Activated T-cell treated with anti-CD3 and anti-CD28 coated beads, Interleukin-2, amount 50 U/mL, for 72 hours (primary cell): ENCODE data around the gene SESN3. TPM values are rescaled to one million over a fixed set of nuclear protein-coding genes. Genes with fewer than 3 reads are reported as not detected.
A peak's percentile ranks its signal among the peaks of the same experiment; 100 is the strongest.
"Not testable (repeated sequence)": the region's sequence is repeated elsewhere in the genome, so short reads cannot be mapped to it uniquely, and the experiment has no call there.

Experiments used
- ATAC-seq, 2 donors: fragments of 150-1000 bp; cut with Tn5 transposase; replicated peaks in 1 of 2; 2 replicates each; pipeline ENCODE4 v1.10.0; 2021; ENCODE audit warnings: moderate library complexity in 2 of 2, mild to moderate bottlenecking in 1 of 2
- DNase-seq, 2 donors: peaks; one replicate each; pipeline ENCODE4 v3.0.0; 2021 to 2022; ENCODE audit warnings: mixed read lengths in 1 of 2
- H3K27ac Mint-ChIP-seq: one replicate; pipeline ENCODE4 v1.8.0; 2022; ENCODE audit warnings: mild to moderate bottlenecking, moderate library complexity, mixed read lengths
- H3K27me3 Mint-ChIP-seq: one replicate; pipeline ENCODE4 v1.8.0; 2022; ENCODE audit warnings: low read depth, mixed read lengths
- H3K36me3 Mint-ChIP-seq, 2 donors: one replicate each; pipeline ENCODE4 v1.8.0; 2022; ENCODE audit warnings: mixed read lengths in 2 of 2, mild to moderate bottlenecking in 1 of 2; ENCODE audit not compliant: insufficient read depth in 2 of 2
- H3K4me1 Mint-ChIP-seq: one replicate; pipeline ENCODE4 v1.8.0; 2022; ENCODE audit warnings: low read depth, mixed read lengths
- H3K4me3 Mint-ChIP-seq, 2 donors: one replicate each; pipeline ENCODE4 v1.8.0; 2022; ENCODE audit warnings: mild to moderate bottlenecking in 2 of 2, mixed read lengths in 2 of 2, moderate library complexity in 2 of 2
- H3K9me3 Mint-ChIP-seq, 2 donors: one replicate each; pipeline ENCODE4 v1.8.0; 2022; ENCODE audit warnings: mixed read lengths in 2 of 2
- total RNA-seq, 2 donors: library from RNA; stranded (reverse); gene quantifications; one replicate each; pipeline ENCODE4 v1.2.3, GENCODE V29; 2022

The SESN3 gene
- total RNA-seq = 10 to 100 TPM; 13.7 to 15.6 TPM

- Mint-ChIP-seq H3K27me3 (no peaks in the 10 kb centered on the region), H3K27ac (peak within 1 kb of the TSS; percentile 83), H3K36me3 (peaks cover 0 to 3% of the 10 kb centered on the region in 2 donors), H3K4me1 (peaks cover 34% of the 10 kb centered on the region), H3K4me3 (peak within 1 kb of the TSS in 1 of 2 donors; percentile 92), H3K9me3 (no peaks in the 10 kb centered on the region)
- DNase-seq (peak; percentile 99), ATAC-seq (peak; percentile 91 to 93)
Observed at GRCh38 chr11:95231127-95231880, at the start of gene SESN3. SESN3 (minus strand) TSS chr11:95231202; CDS start chr11:95230860, 342 bp downstream.

- no peak overlapping the region for H3K4me3 Mint-ChIP-seq
- H3K27me3 Mint-ChIP-seq = peaks cover 6% of the 10 kb centered on the region
- no peaks in the 10 kb centered on the region for H3K9me3 Mint-ChIP-seq
- ATAC-seq (no peak), DNase-seq (no peak)
- no peaks in the 10 kb centered on the region for H3K36me3 Mint-ChIP-seq
- peaks cover 10% of the 10 kb centered on the region for H3K4me1 Mint-ChIP-seq
- no peak overlapping the region for H3K27ac Mint-ChIP-seq
Observed at GRCh38 chr11:95279921-95280868, 49.2 kb upstream of the SESN3 start.

- no peak overlapping the region for H3K27ac Mint-ChIP-seq
- H3K36me3 Mint-ChIP-seq = no peaks in the 10 kb centered on the region
- DNase-seq (no peak), ATAC-seq (no peak)
- no peaks in the 10 kb centered on the region for H3K9me3 Mint-ChIP-seq
- no peak overlapping the region for H3K4me3 Mint-ChIP-seq
- no peaks in the 10 kb centered on the region for H3K4me1 Mint-ChIP-seq
- H3K27me3 Mint-ChIP-seq = peaks cover 6% of the 10 kb centered on the region
Observed at GRCh38 chr11:95277868-95278267, 46.9 kb upstream of the SESN3 start.

- Mint-ChIP-seq H3K36me3 (no peaks in the 10 kb centered on the region), H3K27ac (no peak overlapping the region), H3K27me3 (peaks cover 6% of the 10 kb centered on the region), H3K4me3 (no peak overlapping the region), H3K9me3 (no peaks in the 10 kb centered on the region), H3K4me1 (no peaks in the 10 kb centered on the region)
- no peak for DNase-seq
- no peak for ATAC-seq
Observed at GRCh38 chr11:95276139-95276538, 45.1 kb upstream of the SESN3 start.

GRCh38 chr11:95273618-95274017, 42.6 kb upstream of the SESN3 start:
- H3K9me3 Mint-ChIP-seq, H3K36me3 Mint-ChIP-seq, H3K27me3 Mint-ChIP-seq: not testable (repeated sequence)

GRCh38 chr11:95269036-95269819, 38.2 kb upstream of the SESN3 start:
- H3K9me3 Mint-ChIP-seq = no peaks in the 10 kb centered on the region
- H3K4me3 Mint-ChIP-seq = no peak overlapping the region
- ATAC-seq (no peak), DNase-seq (no peak)
- H3K36me3 Mint-ChIP-seq = no peaks in the 10 kb centered on the region
- no peaks in the 10 kb centered on the region for H3K4me1 Mint-ChIP-seq
- H3K27ac Mint-ChIP-seq = no peak overlapping the region
- no peaks in the 10 kb centered on the region for H3K27me3 Mint-ChIP-seq

More at GRCh38 chr11:95273618-95274017, 42.6 kb upstream of the SESN3 start:
- ATAC-seq, H3K4me1 Mint-ChIP-seq, DNase-seq, H3K4me3 Mint-ChIP-seq, H3K27ac Mint-ChIP-seq: not testable (repeated sequence)

GRCh38 chr11:95268391-95268790, 37.4 kb upstream of the SESN3 start:
- Mint-ChIP-seq H3K27me3 (no peaks in the 10 kb centered on the region), H3K36me3 (no peaks in the 10 kb centered on the region), H3K9me3 (no peaks in the 10 kb centered on the region), H3K4me3 (no peak overlapping the region), H3K4me1 (peaks cover 5% of the 10 kb centered on the region), H3K27ac (no peak overlapping the region)
- no peak for ATAC-seq
- DNase-seq = no peak

- Mint-ChIP-seq H3K4me1 (peaks cover 7% of the 10 kb centered on the region), H3K27ac (no peak overlapping the region), H3K9me3 (no peaks in the 10 kb centered on the region), H3K36me3 (no peaks in the 10 kb centered on the region), H3K4me3 (no peak overlapping the region), H3K27me3 (no peaks in the 10 kb centered on the region)
- no peak for DNase-seq
- no peak for ATAC-seq
Observed at GRCh38 chr11:95267601-95268213, 36.7 kb upstream of the SESN3 start.

GRCh38 chr11:95266751-95267374, 35.9 kb upstream of the SESN3 start:
- H3K36me3 Mint-ChIP-seq = no peaks in the 10 kb centered on the region
- H3K9me3 Mint-ChIP-seq = no peaks in the 10 kb centered on the region
- no peak for ATAC-seq
- no peak for DNase-seq
- no peak overlapping the region for H3K27ac Mint-ChIP-seq
- no peak overlapping the region for H3K4me3 Mint-ChIP-seq
- no peaks in the 10 kb centered on the region for H3K27me3 Mint-ChIP-seq
- H3K4me1 Mint-ChIP-seq = peaks cover 7% of the 10 kb centered on the region

GRCh38 chr11:95264881-95265280, 33.9 kb upstream of the SESN3 start:
- no peaks in the 10 kb centered on the region for H3K36me3 Mint-ChIP-seq
- H3K4me1 Mint-ChIP-seq = peaks cover 7% of the 10 kb centered on the region
- H3K27me3 Mint-ChIP-seq = no peaks in the 10 kb centered on the region
- H3K4me3 Mint-ChIP-seq = no peak overlapping the region
- H3K9me3 Mint-ChIP-seq = no peaks in the 10 kb centered on the region
- no peak overlapping the region for H3K27ac Mint-ChIP-seq
- ATAC-seq (no peak), DNase-seq (no peak)

- Mint-ChIP-seq H3K36me3 (no peaks in the 10 kb centered on the region), H3K9me3 (no peaks in the 10 kb centered on the region), H3K27ac (no peak overlapping the region), H3K27me3 (no peaks in the 10 kb centered on the region), H3K4me3 (no peak overlapping the region), H3K4me1 (peaks cover 7% of the 10 kb centered on the region)
- ATAC-seq = peak in 1 of 2 donors; percentile 51
- no peak for DNase-seq
Observed at GRCh38 chr11:95262994-95263765, 32.2 kb upstream of the SESN3 start.
